SK-N-MC (cell line): ENCODE data around the gene CHGA.

Experiments used
- EZH2 ChIP-seq: fragments of 200-600 bp; sonication (generic); IDR thresholded peaks from one replicate; pipeline ENCODE4 v1.6.1; 2017; ENCODE audit warnings: antibody characterized with exemption
- POLR2AphosphoS5 ChIP-seq: IDR thresholded peaks from 2 replicates; pipeline ENCODE4 v1.6.1; 2012; ENCODE audit warnings: mild to moderate bottlenecking, low read depth, low read length, borderline replicate concordance

GRCh38 chr14:92934196-92935085, 11.5 kb downstream of the CHGA start:
- TF ChIP-seq EZH2 (no peak), POLR2AphosphoS5 (no peak)
